ENCODE measurements around the gene PPP2R2B. TPM values are rescaled to one million over a fixed set of nuclear protein-coding genes. Genes with fewer than 3 reads are reported as not detected.

The PPP2R2B gene
- total RNA-seq, 1 donor from 2014 or later: 1.2 TPM

GRCh38 chr5:146595088-146595487, 283.5 kb downstream of the PPP2R2B start:
- TF ChIP-seq CTCF (IDR thresholded peaks at IDR 0.05; ENCODE audit: insufficient read depth, low read length, poor library complexity, severe bottlenecking): no peak
- Histone ChIP-seq H3K36me3 (ENCODE audit: control insufficient read depth, insufficient read depth, low read length) (no peaks in the 10 kb centered on the region), H3K27me3 (ENCODE audit: control insufficient read depth, insufficient read depth, low read length) (no peaks in the 10 kb centered on the region), H3K4me3 (ENCODE audit: low read depth, low read length) (no peak overlapping the region)
- DNase-seq (ENCODE audit: low read depth): no peak

GRCh38 chr5:146592352-146592751, 286.2 kb downstream of the PPP2R2B start:
- no peak for TF ChIP-seq CTCF (IDR thresholded peaks at IDR 0.05; ENCODE audit: insufficient read depth, low read length, poor library complexity, severe bottlenecking)
- DNase-seq (ENCODE audit: low read depth): no peak
- no peaks in the 10 kb centered on the region for H3K27me3 ChIP-seq (ENCODE audit: control insufficient read depth, insufficient read depth, low read length)
- H3K36me3 ChIP-seq (ENCODE audit: control insufficient read depth, insufficient read depth, low read length): no peaks in the 10 kb centered on the region
- H3K4me3 ChIP-seq (ENCODE audit: low read depth, low read length): no peak overlapping the region

GRCh38 chr5:146589028-146589345, 289.6 kb downstream of the PPP2R2B start:
- TF ChIP-seq CTCF (IDR thresholded peaks at IDR 0.05; ENCODE audit: insufficient read depth, low read length, poor library complexity, severe bottlenecking): no peak
- no peaks in the 10 kb centered on the region for H3K36me3 ChIP-seq (ENCODE audit: control insufficient read depth, insufficient read depth, low read length)
- DNase-seq (ENCODE audit: low read depth): no peak
- H3K4me3 ChIP-seq (ENCODE audit: low read depth, low read length): no peak overlapping the region
- H3K27me3 ChIP-seq (ENCODE audit: control insufficient read depth, insufficient read depth, low read length): no peaks in the 10 kb centered on the region

- Histone ChIP-seq H3K4me3 (ENCODE audit: low read depth, low read length) (no peak overlapping the region), H3K36me3 (ENCODE audit: control insufficient read depth, insufficient read depth, low read length) (no peaks in the 10 kb centered on the region), H3K27me3 (ENCODE audit: control insufficient read depth, insufficient read depth, low read length) (no peaks in the 10 kb centered on the region)
- no peak for DNase-seq (ENCODE audit: low read depth)
- no peak for TF ChIP-seq CTCF (IDR thresholded peaks at IDR 0.05; ENCODE audit: insufficient read depth, low read length, poor library complexity, severe bottlenecking)
Observed at GRCh38 chr5:146588331-146589027, 290.1 kb downstream of the PPP2R2B start.

GRCh38 chr5:146586752-146587151, 291.8 kb downstream of the PPP2R2B start:
- DNase-seq (ENCODE audit: low read depth): no peak
- TF ChIP-seq CTCF (IDR thresholded peaks at IDR 0.05; ENCODE audit: insufficient read depth, low read length, poor library complexity, severe bottlenecking): no peak
- H3K4me3 ChIP-seq (ENCODE audit: low read depth, low read length): no peak overlapping the region
- H3K27me3 ChIP-seq (ENCODE audit: control insufficient read depth, insufficient read depth, low read length): no peaks in the 10 kb centered on the region
- no peaks in the 10 kb centered on the region for H3K36me3 ChIP-seq (ENCODE audit: control insufficient read depth, insufficient read depth, low read length)

- no peak for DNase-seq (ENCODE audit: low read depth)
- TF ChIP-seq CTCF (IDR thresholded peaks at IDR 0.05; ENCODE audit: insufficient read depth, low read length, poor library complexity, severe bottlenecking): no peak
- no peaks in the 10 kb centered on the region for H3K27me3 ChIP-seq (ENCODE audit: control insufficient read depth, insufficient read depth, low read length)
- no peaks in the 10 kb centered on the region for H3K36me3 ChIP-seq (ENCODE audit: control insufficient read depth, insufficient read depth, low read length)
- H3K4me3 ChIP-seq (ENCODE audit: low read depth, low read length): no peak overlapping the region
Observed at GRCh38 chr5:146584750-146585149, 293.8 kb downstream of the PPP2R2B start.

Measured in kidney epithelial cell (primary cell).